Mesodermal cell (in vitro differentiated cells): ENCODE results near the gene KLK6.

Source experiments
- H3K27ac ChIP-seq: 2 replicates; pipeline ENCODE4 v1.7.0; 2013; ENCODE audit warnings: mild to moderate bottlenecking, low read depth, low read length, moderate library complexity; ENCODE audit not compliant: severe bottlenecking
- H3K36me3 ChIP-seq: 2 replicates; pipeline ENCODE4 v1.7.1; 2013; ENCODE audit warnings: mild to moderate bottlenecking, low read length, moderate library complexity; ENCODE audit not compliant: control insufficient read depth, insufficient read depth
- H3K4me1 ChIP-seq: one replicate; pipeline ENCODE4 v1.7.1; 2013; ENCODE audit warnings: mild to moderate bottlenecking, low read length; ENCODE audit not compliant: insufficient read depth, control insufficient read depth, poor library complexity, severe bottlenecking
- H3K4me3 ChIP-seq: 2 replicates; pipeline ENCODE4 v1.7.0; 2013; ENCODE audit warnings: low read length, control low read depth, mild to moderate bottlenecking; ENCODE audit not compliant: insufficient read depth, poor library complexity, severe bottlenecking; ENCODE audit errors: extremely low read depth
- H3K9me3 ChIP-seq: 2 replicates; pipeline ENCODE4 v1.7.1; 2013; ENCODE audit warnings: mild to moderate bottlenecking, low read length, moderate library complexity; ENCODE audit not compliant: control insufficient read depth
- WGBS, 2 experiments: methylation state at CpG; one replicate each; pipeline ENCODE4 v1.1.5; 2013; ENCODE audit warnings: missing lambda C conversion rate in 2 of 2; ENCODE audit not compliant: insufficient coverage in 2 of 2; 5-methylcytosine and 5-hydroxymethylcytosine counted together

KLK6 gene

DNA sequence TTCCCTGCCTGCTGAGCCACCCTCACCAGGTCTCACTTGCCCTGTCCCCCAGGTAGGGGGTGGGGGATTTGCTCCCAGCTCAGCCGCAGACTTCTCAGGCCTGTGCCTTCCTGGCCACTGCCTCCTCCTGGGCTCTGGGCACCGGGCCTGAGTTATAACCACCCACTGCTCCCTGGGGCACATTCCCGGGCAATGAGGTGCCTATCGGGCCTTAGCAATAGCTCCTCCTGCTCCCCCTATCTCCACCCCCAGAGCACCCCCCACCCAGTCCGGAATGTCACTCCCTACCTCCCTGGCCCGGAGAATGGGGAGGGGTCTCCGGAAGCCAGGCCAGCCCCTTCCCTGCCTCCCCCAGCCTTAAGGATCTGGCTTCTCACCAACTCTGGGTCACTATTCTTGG, 16.5 kb downstream of the KLK6 start, which contains the start of gene KLK5:
KLK5 (minus strand) TSS at position 129 of the 400 bp plus-strand sequence. CDS start 381 bp downstream, outside the sequence.
- Histone ChIP-seq H3K9me3 (no peaks in the 10 kb centered on the region), H3K4me3 (no peak within 1 kb of the TSS), H3K4me1 (no peaks in the 10 kb centered on the region), H3K36me3 (no peaks in the 10 kb centered on the region), H3K27ac (no peak within 1 kb of the TSS)
- WGBS, 2 experiments: 38 to 50% methylated on average over 4 of the region's 7 CpGs

DNA sequence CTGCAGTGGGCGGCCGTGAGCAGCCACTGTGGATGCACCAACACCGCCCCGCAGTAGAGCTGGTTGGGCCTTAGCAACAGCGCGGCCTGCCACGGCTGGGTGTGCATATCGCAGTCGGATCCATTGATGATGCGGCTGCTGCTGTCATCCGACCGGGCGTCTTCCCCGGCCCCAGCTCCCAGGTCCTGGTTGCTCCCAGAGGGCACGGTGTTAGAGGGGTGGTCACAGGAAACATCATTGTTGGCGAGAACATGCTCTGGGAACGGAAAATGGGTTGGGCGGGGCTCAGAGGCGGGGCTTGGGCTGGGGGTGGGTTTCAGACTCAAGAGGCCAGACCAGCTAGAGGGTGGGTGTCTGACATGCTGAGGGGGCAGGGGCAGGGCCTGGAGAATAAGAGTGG, 19.5 kb downstream of the KLK6 start:
- no peak overlapping the region for H3K27ac ChIP-seq
- 91 to 92% methylated on average over 13 to 19 of the region's 19 CpGs for WGBS, 2 experiments
- no peaks in the 10 kb centered on the region for H3K4me1 ChIP-seq
- no peak overlapping the region for H3K4me3 ChIP-seq
- no peaks in the 10 kb centered on the region for H3K9me3 ChIP-seq
- H3K36me3 ChIP-seq: no peaks in the 10 kb centered on the region

DNA sequence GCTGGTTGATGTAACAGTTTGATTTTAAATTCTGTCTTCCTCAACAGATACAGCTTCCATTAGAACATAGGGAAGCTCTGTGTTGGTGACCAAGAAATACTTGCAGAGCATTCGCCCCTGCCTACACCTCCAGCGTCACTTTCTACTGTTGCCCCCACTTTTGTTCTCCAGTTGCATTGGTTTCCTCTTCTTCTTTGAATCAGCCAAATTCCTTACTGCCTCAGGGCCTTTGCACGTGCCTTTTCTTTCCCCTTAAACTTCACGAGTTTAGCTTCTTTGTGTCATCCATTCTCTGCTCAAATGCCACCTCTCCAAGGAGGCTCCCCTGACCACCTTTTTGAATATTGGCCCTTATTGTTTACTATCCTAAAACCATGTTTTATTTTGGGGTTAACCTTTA, 22.3 kb downstream of the KLK6 start:
- H3K36me3 ChIP-seq: no peaks in the 10 kb centered on the region
- no peaks in the 10 kb centered on the region for H3K4me1 ChIP-seq
- no peak overlapping the region for H3K4me3 ChIP-seq
- no peaks in the 10 kb centered on the region for H3K9me3 ChIP-seq
- 54 to 58% methylated on average over 4 of the region's 4 CpGs for WGBS, 2 experiments
- H3K27ac ChIP-seq: no peak overlapping the region

GRCh38 chr19:50944795-50945194, 24.6 kb downstream of the KLK6 start:
- Histone ChIP-seq H3K4me1 (no peaks in the 10 kb centered on the region), H3K36me3 (no peaks in the 10 kb centered on the region), H3K27ac (no peak overlapping the region), H3K4me3 (no peak overlapping the region), H3K9me3 (no peaks in the 10 kb centered on the region)
- WGBS, 2 experiments: 68 to 71% methylated on average over 4 of the region's 4 CpGs

DNA sequence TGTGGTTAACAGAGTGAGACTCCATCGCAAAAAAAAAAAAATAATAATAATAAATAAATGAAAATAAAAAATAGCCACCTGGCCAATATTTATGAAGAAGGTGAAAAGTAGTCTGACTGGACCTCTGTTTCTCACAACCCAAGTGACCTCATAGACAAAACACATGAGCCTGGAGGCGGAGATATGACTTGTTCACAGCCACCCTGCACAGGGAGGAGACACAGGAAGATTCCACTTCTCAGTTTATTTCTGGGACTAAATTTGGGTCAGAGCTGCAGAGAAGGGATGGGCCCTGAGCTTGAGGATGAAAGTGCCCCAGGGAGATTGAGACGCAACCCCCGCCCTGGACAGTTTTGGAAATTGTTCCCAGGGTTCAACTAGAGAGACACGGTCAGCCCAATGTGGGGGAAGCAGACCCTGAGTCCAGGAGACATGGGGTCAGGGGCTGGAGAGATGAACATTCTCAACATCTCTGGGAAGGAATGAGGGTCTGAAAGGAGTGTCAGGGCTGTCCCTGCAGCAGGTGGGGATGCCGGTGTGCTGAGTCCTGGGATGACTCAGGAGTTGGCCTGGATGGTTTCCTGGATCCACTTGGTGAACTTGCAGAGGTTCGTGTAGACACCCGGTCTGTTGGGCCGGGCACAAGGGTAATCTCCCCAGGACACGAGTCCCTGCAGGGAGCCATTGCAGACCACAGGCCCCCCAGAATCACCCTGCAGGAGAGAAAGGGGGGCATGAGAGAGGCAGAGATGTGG, 26.1 kb downstream of the KLK6 start:
- H3K4me3 ChIP-seq: no peak overlapping the region
- H3K36me3 ChIP-seq: no peaks in the 10 kb centered on the region
- H3K27ac ChIP-seq: no peak overlapping the region
- 79 to 86% methylated on average over 6 to 9 of the region's 10 CpGs for WGBS, 2 experiments
- H3K4me1 ChIP-seq: no peaks in the 10 kb centered on the region
- no peaks in the 10 kb centered on the region for H3K9me3 ChIP-seq

DNA sequence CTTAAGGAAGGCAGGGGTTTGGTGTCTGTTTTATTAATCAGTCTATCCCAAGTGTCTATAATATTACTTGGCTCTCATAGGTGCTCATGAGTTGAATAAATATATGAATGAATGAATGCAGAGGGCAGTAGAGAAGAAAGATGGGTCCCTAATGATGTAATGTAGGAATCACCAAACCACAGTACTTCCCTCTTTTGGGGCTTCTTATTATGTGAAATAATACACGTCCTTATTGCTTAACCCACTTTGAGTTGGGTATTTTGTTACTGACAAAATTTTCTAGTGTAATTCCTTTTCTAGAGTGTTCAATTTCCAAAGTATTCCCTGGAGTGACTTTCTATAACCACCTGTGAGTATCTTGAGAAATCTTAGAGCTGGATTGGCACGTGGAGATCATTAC, 29.8 kb downstream of the KLK6 start:
- WGBS, 2 experiments: 50% methylated on average over 1 of the region's 2 CpGs; no CpG with 5 or more reads in 1 of the 2 experiments
- no peaks in the 10 kb centered on the region for H3K9me3 ChIP-seq
- no peaks in the 10 kb centered on the region for H3K4me1 ChIP-seq
- H3K27ac ChIP-seq: no peak overlapping the region
- H3K4me3 ChIP-seq: no peak overlapping the region
- H3K36me3 ChIP-seq: no peaks in the 10 kb centered on the region

GRCh38 chr19:50933640-50934039, 35.8 kb downstream of the KLK6 start:
- H3K36me3 ChIP-seq: no peaks in the 10 kb centered on the region
- 91 to 97% methylated on average over 6 to 7 of the region's 8 CpGs for WGBS, 2 experiments
- H3K4me1 ChIP-seq: no peaks in the 10 kb centered on the region
- H3K27ac ChIP-seq: no peak overlapping the region
- H3K4me3 ChIP-seq: no peak overlapping the region
- H3K9me3 ChIP-seq: no peaks in the 10 kb centered on the region

GRCh38 chr19:50932690-50933083, 36.7 kb downstream of the KLK6 start:
- H3K36me3 ChIP-seq: no peaks in the 10 kb centered on the region
- no peak overlapping the region for H3K27ac ChIP-seq
- H3K4me3 ChIP-seq: no peak overlapping the region
- no peaks in the 10 kb centered on the region for H3K4me1 ChIP-seq
- WGBS, 2 experiments: 40 to 90% methylated on average over 1 to 2 of the region's 4 CpGs
- no peaks in the 10 kb centered on the region for H3K9me3 ChIP-seq

DNA sequence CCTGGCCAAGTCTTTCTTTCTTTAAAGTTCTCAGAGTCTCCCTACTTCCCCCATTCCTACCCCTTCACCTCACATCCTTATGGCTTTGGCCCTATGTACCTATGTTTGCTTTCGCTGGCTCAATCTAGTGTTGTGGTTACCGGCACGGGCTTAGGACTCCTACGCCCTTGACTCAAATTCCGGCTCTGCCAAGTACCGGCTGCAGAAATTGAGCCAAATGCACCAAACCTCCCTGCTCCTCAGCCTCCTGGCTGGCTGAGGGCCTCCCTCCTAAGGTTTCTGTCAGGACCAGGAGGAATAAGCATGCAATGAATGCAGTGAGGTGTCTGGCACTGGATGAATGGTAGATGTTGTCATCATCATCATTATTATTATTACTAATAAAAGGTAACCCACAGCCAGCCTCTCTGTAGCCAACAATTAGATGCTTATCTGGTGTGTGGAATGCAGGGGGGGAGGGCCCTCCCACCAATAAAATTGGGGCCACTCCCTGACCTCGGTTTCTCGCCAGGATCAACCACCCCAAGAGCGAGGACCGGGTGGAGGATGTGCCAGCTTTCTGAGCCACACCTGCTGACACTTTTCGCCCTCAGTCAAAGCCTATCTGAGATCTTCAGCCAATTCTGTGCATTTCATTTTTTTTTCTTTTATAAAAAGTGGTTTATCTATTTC, 37.2 kb downstream of the KLK6 start:
- H3K4me1 ChIP-seq: no peaks in the 10 kb centered on the region
- H3K36me3 ChIP-seq: no peaks in the 10 kb centered on the region
- H3K27ac ChIP-seq: no peak overlapping the region
- no peak overlapping the region for H3K4me3 ChIP-seq
- WGBS, 2 experiments: 89 to 92% methylated on average over 6 to 10 of the region's 11 CpGs
- H3K9me3 ChIP-seq: no peaks in the 10 kb centered on the region

DNA sequence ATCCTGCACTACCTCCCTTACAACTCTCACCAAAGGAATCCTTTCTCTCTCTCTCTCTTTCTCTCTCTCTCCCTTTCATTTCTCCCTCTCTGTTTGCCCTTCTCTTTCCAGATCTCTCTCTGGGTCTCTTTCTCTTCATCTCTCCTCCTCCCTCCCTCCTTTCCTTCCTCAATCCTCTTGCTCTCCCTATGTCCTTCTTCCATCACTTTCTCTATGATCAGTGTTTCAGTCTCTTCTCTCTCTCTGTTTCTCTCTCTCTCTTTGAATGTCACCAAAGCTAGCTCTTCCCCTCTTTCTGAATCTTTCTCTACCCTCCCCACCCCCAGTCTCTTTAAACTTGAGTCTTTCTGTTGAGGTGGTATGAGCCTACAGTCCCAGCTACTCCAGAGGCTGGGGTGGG, 38.4 kb downstream of the KLK6 start:
- Histone ChIP-seq H3K4me3 (no peak overlapping the region), H3K27ac (no peak overlapping the region), H3K4me1 (no peaks in the 10 kb centered on the region), H3K9me3 (no peaks in the 10 kb centered on the region), H3K36me3 (no peaks in the 10 kb centered on the region)

- no peaks in the 10 kb centered on the region for H3K9me3 ChIP-seq
- WGBS, 2 experiments: 85 to 88% methylated on average over 5 of the region's 5 CpGs
- H3K4me1 ChIP-seq: no peaks in the 10 kb centered on the region
- no peak overlapping the region for H3K4me3 ChIP-seq
- H3K27ac ChIP-seq: no peak overlapping the region
- H3K36me3 ChIP-seq: no peaks in the 10 kb centered on the region
Observed at GRCh38 chr19:50928831-50929230, 40.6 kb downstream of the KLK6 start.
